Measurements from ENCODE around the gene NAGA.
A peak's percentile ranks its signal among the peaks of the same experiment; 100 is the strongest.
"Not testable (repeated sequence)": the region's sequence is repeated elsewhere in the genome, so short reads cannot be mapped to it uniquely, and the experiment has no call there.

NAGA gene

GRCh38 chr22:42112793-42113192 lies 42.2 kb upstream of the NAGA start:
- no CpG with 5 or more reads among the region's 4 CpGs for WGBS (ENCODE audit: extremely low coverage, insufficient coverage, insufficient read length)
- H3K23ac ChIP-seq (ENCODE audit: low read length); H2AFZ ChIP-seq (ENCODE audit: insufficient read depth, low read length, poor library complexity); H3K79me1 ChIP-seq (ENCODE audit: low read length); H3K4me2 ChIP-seq (ENCODE audit: low read length); H2BK120ac ChIP-seq (ENCODE audit: insufficient read depth, low read length, poor library complexity); H4K91ac ChIP-seq (ENCODE audit: low read depth, low read length); H3K4me1 ChIP-seq (ENCODE audit: control insufficient read depth in 1 of 2, insufficient read depth in 2 of 2, low read length in 2 of 2); H3K9ac ChIP-seq (ENCODE audit: low read length); H2BK5ac ChIP-seq (ENCODE audit: low read depth, low read length, poor library complexity); H3K18ac ChIP-seq (ENCODE audit: low read length); H3K79me2 ChIP-seq (ENCODE audit: control insufficient read depth, insufficient read depth, low read length, poor library complexity); H3K36me3 ChIP-seq (ENCODE audit: control insufficient read depth in 1 of 2, insufficient read depth in 2 of 2, low read length in 2 of 2); H3K27ac ChIP-seq (ENCODE audit: low read depth, low read length); H3K4ac ChIP-seq (ENCODE audit: low read depth, low read length); H3K4me3 ChIP-seq (ENCODE audit: low read depth, low read length); H3K9me3 ChIP-seq (ENCODE audit: insufficient read depth, low read depth, low read length); H4K12ac ChIP-seq (ENCODE audit: low read depth, low read length); H2AK5ac ChIP-seq (ENCODE audit: low read length); H3K27me3 ChIP-seq (ENCODE audit: insufficient read depth, low read length); H3K14ac ChIP-seq (ENCODE audit: low read length); H2BK12ac ChIP-seq (ENCODE audit: low read length); H4K8ac ChIP-seq (ENCODE audit: low read depth, low read length): not testable (repeated sequence)
- peak in 1 of 2 donors; percentile 35 for DNase-seq

GRCh38 chr22:42111798-42112197 lies 41.2 kb upstream of the NAGA start:
- H3K23ac ChIP-seq (ENCODE audit: low read length) = no peak overlapping the region
- no CpG with 5 or more reads among the region's 4 CpGs for WGBS (ENCODE audit: extremely low coverage, insufficient coverage, insufficient read length)
- no peak overlapping the region for H2BK5ac ChIP-seq (ENCODE audit: low read depth, low read length, poor library complexity)
- no peaks in the 10 kb centered on the region for H3K27me3 ChIP-seq (ENCODE audit: insufficient read depth, low read length)
- H2AK5ac ChIP-seq (ENCODE audit: low read length) = no peak overlapping the region
- no peak overlapping the region for H3K14ac ChIP-seq (ENCODE audit: low read length)
- no peak overlapping the region for H3K4me3 ChIP-seq (ENCODE audit: low read depth, low read length)
- no peak overlapping the region for H3K4me2 ChIP-seq (ENCODE audit: low read length)
- H2BK12ac ChIP-seq (ENCODE audit: low read length) = no peak overlapping the region
- no peak overlapping the region for H4K8ac ChIP-seq (ENCODE audit: low read depth, low read length)
- H3K27ac ChIP-seq (ENCODE audit: low read depth, low read length) = no peak overlapping the region
- no peak overlapping the region for H2BK120ac ChIP-seq (ENCODE audit: insufficient read depth, low read length, poor library complexity)
- no peaks in the 10 kb centered on the region for H3K4me1 ChIP-seq (ENCODE audit: control insufficient read depth in 1 of 2, insufficient read depth in 2 of 2, low read length in 2 of 2)
- no peaks in the 10 kb centered on the region for H3K36me3 ChIP-seq (ENCODE audit: control insufficient read depth in 1 of 2, insufficient read depth in 2 of 2, low read length in 2 of 2)
- no peak overlapping the region for H4K12ac ChIP-seq (ENCODE audit: low read depth, low read length)
- DNase-seq = no peak
- H3K9ac ChIP-seq (ENCODE audit: low read length) = no peak overlapping the region
- no peak overlapping the region for H4K91ac ChIP-seq (ENCODE audit: low read depth, low read length)
- H3K79me2 ChIP-seq (ENCODE audit: control insufficient read depth, insufficient read depth, low read length, poor library complexity) = no peaks in the 10 kb centered on the region
- H3K4ac ChIP-seq (ENCODE audit: low read depth, low read length) = no peak overlapping the region
- H2AFZ ChIP-seq (ENCODE audit: insufficient read depth, low read length, poor library complexity) = no peak overlapping the region
- no peaks in the 10 kb centered on the region for H3K79me1 ChIP-seq (ENCODE audit: low read length)
- H3K9me3 ChIP-seq (ENCODE audit: insufficient read depth, low read depth, low read length) = peaks cover 8% of the 10 kb centered on the region
- no peak overlapping the region for H3K18ac ChIP-seq (ENCODE audit: low read length)

DNA sequence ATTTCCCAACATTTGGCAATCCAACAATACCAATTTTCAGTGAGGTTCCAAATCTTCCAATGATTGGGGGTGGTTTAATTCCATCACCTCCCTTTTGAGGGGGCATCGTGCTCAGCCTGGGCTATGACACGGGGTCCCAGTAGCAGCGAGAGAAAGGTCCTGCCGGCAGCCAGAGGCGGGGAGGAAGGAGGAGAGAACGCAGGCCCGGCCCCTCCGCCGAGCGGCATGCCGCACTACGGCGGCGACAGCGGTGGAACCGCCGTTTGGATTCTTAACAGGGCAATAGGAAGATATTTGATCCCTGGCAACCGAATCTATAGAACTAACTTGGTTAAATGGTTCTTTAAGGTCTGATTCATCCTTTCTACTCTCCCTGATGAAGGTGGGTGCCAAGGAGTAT lies 38.2 kb upstream of the NAGA start:
- Histone ChIP-seq H2BK120ac (ENCODE audit: insufficient read depth, low read length, poor library complexity) (no peak overlapping the region), H3K4me3 (ENCODE audit: low read depth, low read length) (no peak overlapping the region), H2BK12ac (ENCODE audit: low read length) (no peak overlapping the region), H3K9me3 (ENCODE audit: insufficient read depth, low read depth, low read length) (peaks cover 9% of the 10 kb centered on the region), H3K79me2 (ENCODE audit: control insufficient read depth, insufficient read depth, low read length, poor library complexity) (no peaks in the 10 kb centered on the region), H3K4me2 (ENCODE audit: low read length) (no peak overlapping the region), H2BK5ac (ENCODE audit: low read depth, low read length, poor library complexity) (no peak overlapping the region), H3K14ac (ENCODE audit: low read length) (no peak overlapping the region), H3K4me1 (ENCODE audit: control insufficient read depth in 1 of 2, insufficient read depth in 2 of 2, low read length in 2 of 2) (no peaks in the 10 kb centered on the region), H3K27ac (ENCODE audit: low read depth, low read length) (no peak overlapping the region), H3K79me1 (ENCODE audit: low read length) (no peaks in the 10 kb centered on the region), H2AFZ (ENCODE audit: insufficient read depth, low read length, poor library complexity) (no peak overlapping the region), H4K91ac (ENCODE audit: low read depth, low read length) (no peak overlapping the region), H2AK5ac (ENCODE audit: low read length) (no peak overlapping the region), H3K27me3 (ENCODE audit: insufficient read depth, low read length) (no peaks in the 10 kb centered on the region), H3K9ac (ENCODE audit: low read length) (no peak overlapping the region), H3K23ac (ENCODE audit: low read length) (no peak overlapping the region), H4K8ac (ENCODE audit: low read depth, low read length) (no peak overlapping the region), H4K12ac (ENCODE audit: low read depth, low read length) (no peak overlapping the region), H3K4ac (ENCODE audit: low read depth, low read length) (no peak overlapping the region), H3K18ac (ENCODE audit: low read length) (no peak overlapping the region), H3K36me3 (ENCODE audit: control insufficient read depth in 1 of 2, insufficient read depth in 2 of 2, low read length in 2 of 2) (no peaks in the 10 kb centered on the region)
- WGBS (ENCODE audit: extremely low coverage, insufficient coverage, insufficient read length) = no CpG with 5 or more reads among the region's 18 CpGs
- DNase-seq = no peak

- not testable (repeated sequence) for H2BK12ac ChIP-seq (ENCODE audit: low read length); H2AFZ ChIP-seq (ENCODE audit: insufficient read depth, low read length, poor library complexity); H4K8ac ChIP-seq (ENCODE audit: low read depth, low read length); H3K4me1 ChIP-seq (ENCODE audit: control insufficient read depth in 1 of 2, insufficient read depth in 2 of 2, low read length in 2 of 2); H3K14ac ChIP-seq (ENCODE audit: low read length); H4K12ac ChIP-seq (ENCODE audit: low read depth, low read length); H3K4me3 ChIP-seq (ENCODE audit: low read depth, low read length); DNase-seq; H3K27ac ChIP-seq (ENCODE audit: low read depth, low read length); H4K91ac ChIP-seq (ENCODE audit: low read depth, low read length); H3K79me1 ChIP-seq (ENCODE audit: low read length); H3K27me3 ChIP-seq (ENCODE audit: insufficient read depth, low read length); H3K23ac ChIP-seq (ENCODE audit: low read length); H3K4me2 ChIP-seq (ENCODE audit: low read length); H3K79me2 ChIP-seq (ENCODE audit: control insufficient read depth, insufficient read depth, low read length, poor library complexity); H3K9ac ChIP-seq (ENCODE audit: low read length); H2AK5ac ChIP-seq (ENCODE audit: low read length); H3K18ac ChIP-seq (ENCODE audit: low read length); H2BK120ac ChIP-seq (ENCODE audit: insufficient read depth, low read length, poor library complexity); H2BK5ac ChIP-seq (ENCODE audit: low read depth, low read length, poor library complexity); H3K4ac ChIP-seq (ENCODE audit: low read depth, low read length); H3K36me3 ChIP-seq (ENCODE audit: control insufficient read depth in 1 of 2, insufficient read depth in 2 of 2, low read length in 2 of 2)
- peaks cover 15% of the 10 kb centered on the region for H3K9me3 ChIP-seq (ENCODE audit: insufficient read depth, low read depth, low read length)
- no CpG with 5 or more reads among the region's 6 CpGs for WGBS (ENCODE audit: extremely low coverage, insufficient coverage, insufficient read length)
Measured at GRCh38 chr22:42104332-42104860, 33.8 kb upstream of the NAGA start.
